Measurements from ENCODE around the gene MLLT3. TPM values are rescaled to one million over a fixed set of nuclear protein-coding genes. Genes with fewer than 3 reads are reported as not detected.
"Not testable (repeated sequence)": the region's sequence is repeated elsewhere in the genome, so short reads cannot be mapped to it uniquely, and the experiment has no call there.

Gene MLLT3
- total RNA-seq, 1 donor from 2014 or later, result 14.6 TPM

DNA sequence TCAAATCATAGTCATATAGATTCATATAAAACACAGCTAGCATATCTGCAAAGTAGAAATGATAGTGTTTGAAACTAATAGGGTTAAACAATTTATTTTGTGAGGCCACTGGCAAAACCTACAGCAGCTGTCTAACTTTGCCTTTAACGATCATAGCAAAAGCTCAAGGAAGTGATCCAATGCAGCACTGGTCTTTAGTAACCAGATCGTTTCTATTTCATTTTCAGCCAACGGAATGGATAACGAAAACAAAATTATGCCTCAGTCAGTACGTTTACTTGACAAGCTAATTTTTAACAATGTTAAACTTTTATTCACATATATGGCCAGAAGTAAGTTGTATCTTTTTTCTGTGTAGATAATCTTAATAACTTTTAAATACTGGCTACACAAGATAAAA is 17.7 kb downstream of the MLLT3 start:
- ATAC-seq (no peak), DNase-seq (ENCODE audit: missing footprints) (no peak)
- intact Hi-C loops (cut with DNase I), result loop anchor here (5.0 kb wide), 1 partner anchor 42 kb away; no protein-coding TSS in a partner anchor

DNA sequence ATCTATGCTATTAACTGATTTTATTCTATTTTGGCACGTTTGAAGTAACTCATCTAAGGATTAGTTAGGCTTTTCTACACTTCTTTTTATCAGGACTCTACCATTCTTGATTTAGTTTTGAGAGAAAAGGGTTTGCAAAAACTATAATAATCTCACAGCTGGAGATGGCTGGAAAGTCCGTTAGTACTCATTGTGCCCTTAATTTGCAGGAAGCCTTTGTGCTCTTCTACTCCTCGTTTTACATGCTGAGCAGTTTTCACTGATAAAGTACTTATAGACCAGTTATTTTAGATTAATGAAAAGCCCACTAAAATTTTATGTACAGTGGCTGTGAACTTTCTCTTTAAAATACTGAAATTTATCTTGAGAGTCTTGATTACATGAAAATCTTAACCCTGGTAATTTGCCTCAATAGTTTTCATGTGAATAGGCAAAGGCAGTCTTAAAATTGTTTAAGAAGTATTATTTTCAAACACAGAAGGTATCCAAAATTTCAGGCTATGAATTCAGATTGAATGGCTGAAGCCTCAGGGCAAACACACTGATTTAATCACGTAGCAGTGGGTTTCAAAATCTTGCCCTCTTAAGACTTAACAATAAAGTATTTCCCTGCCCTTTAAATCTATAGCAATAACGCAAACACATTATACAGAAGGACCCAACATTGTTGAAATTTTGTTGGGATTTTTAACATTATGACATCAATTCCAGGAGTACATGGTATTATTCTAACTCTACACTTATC is 18.6 kb downstream of the MLLT3 start:
- intact Hi-C loops (cut with DNase I), result loop anchor here (5.0 kb wide), 1 partner anchor 41 kb away; no protein-coding TSS in a partner anchor
- no peak for DNase-seq (ENCODE audit: missing footprints)
- ATAC-seq, result no peak

GRCh38 chr9:20601292-20601691 is 21.0 kb downstream of the MLLT3 start:
- intact Hi-C loops (cut with DNase I), result loop anchor here (5.0 kb wide), 1 partner anchor 39 kb away; no protein-coding TSS in a partner anchor
- ATAC-seq (no peak), DNase-seq (ENCODE audit: missing footprints) (no peak)

DNA sequence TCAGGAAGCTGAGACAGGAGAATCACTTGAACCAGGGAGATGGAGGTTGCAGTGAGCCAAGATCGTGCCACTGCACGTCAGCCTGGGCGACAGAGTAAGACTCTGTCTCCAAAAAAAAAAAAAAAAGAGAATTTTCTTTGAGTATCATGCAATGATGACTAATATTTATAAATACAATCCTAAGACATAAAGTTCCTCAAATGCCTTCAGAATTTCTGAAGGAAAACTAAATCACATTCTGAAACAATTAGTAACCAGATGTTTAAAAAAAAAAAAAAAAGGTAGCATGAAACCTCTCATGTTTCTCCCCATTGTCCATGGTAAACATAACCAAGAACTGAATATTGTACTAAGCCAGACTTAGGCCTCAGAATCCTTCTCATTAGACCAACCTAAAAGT is 23.1 kb downstream of the MLLT3 start:
- ATAC-seq (no peak), DNase-seq (ENCODE audit: missing footprints) (no peak)
- intact Hi-C loops (cut with DNase I), result no loop called here

- ATAC-seq, result no peak
- no peak for DNase-seq (ENCODE audit: missing footprints)
Observed at GRCh38 chr9:20598367-20598766, 23.9 kb downstream of the MLLT3 start.

DNA sequence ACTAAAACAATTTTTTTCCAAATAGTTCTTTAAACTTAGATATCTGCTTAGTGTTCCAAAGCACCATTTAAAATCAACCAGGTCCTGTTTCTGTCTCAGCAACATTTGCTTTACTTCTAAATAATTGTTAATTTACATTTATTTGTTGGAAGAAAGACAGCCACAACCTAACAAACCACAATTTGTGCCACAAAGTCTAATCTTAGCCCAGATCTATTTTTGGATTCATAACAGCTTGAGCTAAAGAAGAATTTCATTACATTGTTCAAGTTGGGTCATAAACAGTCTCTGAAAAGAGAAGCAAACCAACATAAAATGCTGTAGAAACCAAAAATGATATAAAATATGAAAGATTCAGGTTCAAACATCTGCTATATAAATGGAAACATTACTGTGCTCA is 24.4 kb downstream of the MLLT3 start:
- DNase-seq (ENCODE audit: missing footprints) (no peak), ATAC-seq (no peak)
- intact Hi-C loops (cut with DNase I), result no loop called here

More at GRCh38 chr9:20598367-20598766, 23.9 kb downstream of the MLLT3 start:
- intact Hi-C loops (cut with DNase I), result no loop called here

DNA sequence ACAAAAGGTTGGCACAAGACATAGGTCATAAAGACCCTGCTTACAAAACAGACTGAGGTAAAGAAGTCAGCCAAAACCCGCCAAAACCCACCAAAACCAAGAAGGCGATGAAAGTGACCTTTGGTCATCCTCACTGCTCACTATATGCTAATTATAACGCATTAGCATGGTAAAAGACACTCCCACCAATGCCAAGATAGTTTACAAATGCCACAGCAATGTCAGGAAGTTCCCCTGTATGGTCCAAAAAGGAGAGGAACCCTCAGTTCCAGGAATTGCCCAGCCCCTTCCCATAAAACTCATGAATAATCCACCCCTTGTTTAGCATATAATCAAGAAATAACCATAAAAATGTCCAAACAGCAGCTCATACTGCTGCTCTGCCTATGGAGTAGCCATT is 27.7 kb downstream of the MLLT3 start:
- ATAC-seq (no peak), DNase-seq (ENCODE audit: missing footprints) (no peak)
- intact Hi-C loops (cut with DNase I), result no loop called here

GRCh38 chr9:20593537-20593936 is 28.8 kb downstream of the MLLT3 start:
- DNase-seq (ENCODE audit: missing footprints), result no peak
- ATAC-seq, result no peak
- intact Hi-C loops (cut with DNase I), result no loop called here

DNA sequence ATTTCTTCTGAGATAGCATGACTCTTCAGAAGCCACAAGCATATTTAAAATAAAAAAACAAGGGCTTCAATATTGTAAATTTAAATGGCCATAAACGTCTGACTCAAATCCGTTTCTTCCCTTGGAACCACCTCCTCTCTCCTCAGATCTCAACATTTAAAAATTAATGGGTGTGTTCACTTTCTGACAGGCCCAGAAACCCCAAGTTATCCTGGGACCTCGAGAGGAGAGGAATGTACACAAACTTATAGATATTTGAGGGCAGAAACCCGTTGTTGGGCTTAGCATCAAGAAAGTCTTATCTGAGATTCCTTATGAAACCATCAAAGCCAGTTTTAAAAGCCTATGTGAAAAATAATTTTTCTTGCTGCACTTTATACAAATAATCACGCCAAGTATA is 29.2 kb downstream of the MLLT3 start:
- ATAC-seq, result no peak
- no peak for DNase-seq (ENCODE audit: missing footprints)
- intact Hi-C loops (cut with DNase I), result no loop called here

DNA sequence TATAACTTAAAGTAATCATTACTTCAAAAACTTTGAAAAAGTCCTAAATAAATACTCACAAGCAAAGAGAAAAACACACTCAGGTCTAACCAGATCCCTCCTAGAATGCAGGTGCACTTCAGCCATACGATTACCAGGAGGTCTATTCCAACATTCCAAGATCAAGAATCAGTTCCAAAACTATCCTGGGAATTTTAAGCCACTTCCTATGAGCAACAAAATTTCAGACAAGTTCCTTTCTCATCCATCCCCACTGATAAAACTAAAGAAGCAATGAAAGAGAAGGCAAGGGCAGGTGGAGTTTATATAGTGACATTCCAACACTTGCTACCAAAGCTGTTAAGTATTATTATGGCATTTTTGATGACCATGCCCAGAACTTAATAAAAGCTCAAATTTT is 29.6 kb downstream of the MLLT3 start:
- intact Hi-C loops (cut with DNase I), result no loop called here
- DNase-seq (ENCODE audit: missing footprints) (no peak), ATAC-seq (no peak)

DNA sequence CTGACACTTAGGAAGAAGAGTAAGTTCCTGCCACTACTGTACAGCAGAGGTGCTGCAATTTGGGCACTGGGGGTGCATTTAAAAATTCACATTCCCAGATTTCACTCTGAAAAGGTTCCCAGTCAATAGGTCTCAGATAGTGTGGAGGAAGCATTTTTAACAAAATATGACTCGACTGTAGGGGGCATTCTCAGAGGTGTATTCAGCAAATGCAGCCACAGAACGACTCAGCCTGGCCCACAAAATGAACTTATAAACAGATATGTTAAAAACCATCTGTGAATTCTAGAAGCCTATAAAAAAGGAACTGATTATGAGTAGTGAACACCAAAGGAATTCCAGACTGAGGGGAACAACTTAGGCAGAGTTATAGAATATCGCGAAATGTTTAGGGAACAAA is 31.1 kb downstream of the MLLT3 start:
- no peak for DNase-seq (ENCODE audit: missing footprints)
- intact Hi-C loops (cut with DNase I), result no loop called here
- ATAC-seq, result no peak

GRCh38 chr9:20584968-20585643 is 37.2 kb downstream of the MLLT3 start:
- intact Hi-C loops (cut with DNase I), result no loop called here
- ATAC-seq, result no peak
- DNase-seq (ENCODE audit: missing footprints), result no peak

DNA sequence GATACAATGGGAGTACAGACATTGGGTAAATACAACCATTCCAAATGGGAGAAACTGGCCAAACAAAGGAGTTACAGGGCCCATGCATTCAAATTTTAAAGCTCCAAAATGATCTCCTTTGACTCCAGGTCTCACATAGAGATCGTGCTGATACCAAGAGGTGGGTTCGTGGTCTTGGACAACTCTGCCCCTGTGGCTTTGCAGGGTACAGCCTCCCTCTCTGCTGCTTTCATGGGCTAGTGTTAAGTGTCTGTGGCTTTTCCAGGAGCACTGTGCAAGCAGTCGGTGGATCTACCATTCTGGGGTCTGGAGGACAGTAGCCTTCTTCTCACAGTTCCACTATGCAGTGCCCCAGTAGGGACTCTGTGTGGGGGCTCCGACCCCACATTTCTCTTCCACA is 39.2 kb downstream of the MLLT3 start:
- not testable (repeated sequence) for ATAC-seq

DNA sequence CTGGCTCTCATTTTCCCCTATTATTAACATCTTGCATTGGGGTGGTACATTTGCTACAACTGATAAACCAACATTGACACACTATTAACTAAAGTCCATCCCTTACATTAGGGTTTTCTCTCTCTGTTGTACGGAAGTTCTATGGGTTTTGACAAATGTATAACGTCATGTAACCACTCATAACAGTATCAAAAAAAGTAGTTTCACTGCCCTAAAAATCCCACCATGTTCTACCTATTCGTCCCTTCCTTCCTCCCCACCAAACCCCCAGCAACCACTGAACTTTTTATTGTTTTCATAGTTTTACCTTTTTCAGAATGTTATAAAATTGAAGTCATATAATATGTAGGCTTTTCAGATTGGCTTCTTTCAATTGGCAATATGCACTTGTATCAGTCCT is 40.1 kb downstream of the MLLT3 start:
- no peak for DNase-seq (ENCODE audit: missing footprints)
- no peak for ATAC-seq
- intact Hi-C loops (cut with DNase I), result no loop called here

More for the DNA sequence above, 39.2 kb downstream of the MLLT3 start:
- intact Hi-C loops (cut with DNase I); DNase-seq (ENCODE audit: missing footprints): not testable (repeated sequence)

- ATAC-seq, result no peak
- intact Hi-C loops (cut with DNase I), result no loop called here
- no peak for DNase-seq (ENCODE audit: missing footprints)
Observed at GRCh38 chr9:20580673-20581072, 41.6 kb downstream of the MLLT3 start.

- ATAC-seq (no peak), DNase-seq (ENCODE audit: missing footprints) (no peak)
- intact Hi-C loops (cut with DNase I), result no loop called here
Observed at GRCh38 chr9:20579524-20580314, 42.6 kb downstream of the MLLT3 start.

DNA sequence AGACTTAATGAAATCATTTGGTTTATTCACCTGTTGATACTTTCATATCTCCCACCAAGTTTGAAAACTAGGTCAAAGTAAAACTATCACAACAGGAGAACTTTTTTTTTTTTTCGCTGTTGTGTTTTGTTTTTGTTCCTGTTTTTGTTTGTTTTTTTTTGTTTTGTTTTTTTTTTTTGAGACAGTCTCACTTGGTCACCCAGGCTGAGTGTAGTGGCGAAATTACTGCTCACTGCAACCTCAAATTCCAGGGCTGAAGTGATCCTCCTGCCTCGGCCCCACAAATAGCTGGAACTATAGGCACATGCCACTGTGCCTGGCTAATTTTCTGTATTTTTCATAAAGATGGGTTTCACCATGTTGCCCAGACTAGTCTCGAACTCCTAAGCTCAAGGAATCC is 49.3 kb downstream of the MLLT3 start:
- no peak for DNase-seq (ENCODE audit: missing footprints)
- intact Hi-C loops (cut with DNase I), result no loop called here
- no peak for ATAC-seq

DNA sequence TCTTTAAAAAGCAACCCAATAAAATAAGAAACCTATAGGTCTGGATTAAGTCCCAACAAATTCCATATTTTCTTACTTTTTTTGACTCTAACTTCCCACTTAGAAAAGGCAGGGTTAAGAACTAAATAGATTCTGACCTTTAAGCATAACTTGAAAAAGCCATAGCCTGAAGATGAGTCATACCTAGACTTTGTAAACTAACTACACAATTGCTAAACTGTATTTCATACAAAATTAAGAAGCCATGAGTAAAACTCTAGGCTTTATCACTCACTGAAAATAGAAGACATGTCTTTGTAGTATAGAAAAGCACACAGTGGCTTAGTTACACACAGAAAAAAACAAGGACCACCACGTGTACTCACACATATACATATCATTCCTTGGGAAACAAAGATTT is 51.5 kb downstream of the MLLT3 start:
- no peak for ATAC-seq
- DNase-seq (ENCODE audit: missing footprints), result no peak
- intact Hi-C loops (cut with DNase I), result no loop called here

DNA sequence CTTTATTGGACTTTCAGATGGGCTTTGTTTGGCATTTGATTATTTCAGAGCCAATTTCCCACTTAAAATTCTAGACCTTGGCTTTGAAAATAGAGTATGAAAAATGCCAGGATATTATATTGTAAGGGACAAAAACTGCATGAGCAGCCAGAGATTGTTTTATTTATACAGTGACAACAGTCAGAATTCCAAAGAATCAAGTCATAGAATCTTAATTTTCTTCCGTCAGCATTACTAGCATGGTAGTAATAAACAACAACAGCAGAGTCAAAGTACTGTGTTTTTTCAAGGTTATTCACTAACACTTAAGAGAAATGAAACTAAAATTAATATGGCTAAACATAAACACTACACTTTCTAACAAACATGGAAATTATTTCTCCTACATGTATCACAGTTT is 52.2 kb downstream of the MLLT3 start:
- ATAC-seq, result no peak
- intact Hi-C loops (cut with DNase I), result no loop called here
- DNase-seq (ENCODE audit: missing footprints), result no peak

DNA sequence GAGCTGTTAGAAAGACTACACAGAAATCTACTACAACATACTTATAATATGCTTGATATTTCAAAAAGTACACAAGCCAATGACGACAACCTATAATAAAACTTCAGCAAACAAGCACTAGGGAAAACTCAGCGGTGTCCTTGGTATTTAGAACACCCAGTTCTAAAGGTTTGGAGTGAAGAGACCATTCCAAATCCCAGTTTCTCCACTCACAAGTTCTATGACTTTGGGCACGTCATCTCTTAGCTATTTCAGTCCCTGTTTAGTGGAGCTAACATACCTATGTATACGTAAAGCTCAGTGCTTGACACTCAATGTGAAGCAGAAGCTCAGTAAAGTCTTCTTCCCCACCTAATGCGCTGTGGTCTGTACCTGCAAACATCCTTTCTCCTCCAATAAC is 52.8 kb downstream of the MLLT3 start:
- ATAC-seq (no peak), DNase-seq (ENCODE audit: missing footprints) (no peak)
- intact Hi-C loops (cut with DNase I), result no loop called here
